NCI-H748 (cell line): ENCODE measurements around the gene KLK1.
"Not testable (repeated sequence)": the region's sequence is repeated elsewhere in the genome, so short reads cannot be mapped to it uniquely, and the experiment has no call there.

Source experiments
- DNase-seq: peaks from one replicate; lab custom pipeline; 2025; ENCODE audit not compliant: unreplicated experiment; lab: John Stamatoyannopoulos, UW

KLK1 gene

DNA sequence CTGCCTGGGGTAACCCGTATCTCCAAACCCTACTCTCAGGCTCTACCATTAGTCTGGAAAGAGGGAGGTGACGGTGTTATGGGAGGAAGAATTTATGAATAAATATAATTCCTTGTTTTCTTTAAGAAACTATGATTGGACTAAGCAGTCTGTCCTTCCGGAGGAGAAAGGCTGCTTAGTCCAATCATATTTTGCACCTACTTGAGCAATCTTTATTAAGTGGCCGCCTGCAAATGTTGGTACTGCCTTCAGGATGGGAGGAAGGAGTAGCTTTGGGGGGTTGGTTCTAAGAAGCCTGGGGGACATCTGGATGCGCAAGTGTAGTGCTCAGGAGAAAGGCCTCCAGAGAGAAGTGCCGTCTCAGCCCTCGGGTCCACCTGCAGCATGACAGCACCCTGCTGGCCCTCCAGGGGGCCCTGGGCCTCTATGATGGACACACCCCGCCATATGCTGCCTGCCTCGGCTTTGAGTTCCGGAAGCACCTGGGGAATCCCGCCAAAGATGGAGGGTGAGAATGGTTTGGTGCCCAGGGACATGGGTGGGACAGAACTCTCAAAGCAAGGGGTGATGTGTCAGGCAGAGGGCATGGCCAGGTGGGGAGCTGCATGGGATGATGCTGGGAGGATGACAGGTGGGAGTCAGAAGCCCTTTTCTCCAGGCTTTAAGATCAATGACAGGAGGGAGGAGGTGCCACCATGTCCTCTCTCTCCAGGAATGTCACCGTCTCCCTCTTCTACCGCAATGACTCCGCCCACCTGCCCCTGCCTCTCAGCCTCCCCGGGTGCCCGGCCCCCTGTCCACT is 29.3 kb downstream of the KLK1 start:
- DNase-seq, result peak; percentile 63

DNA sequence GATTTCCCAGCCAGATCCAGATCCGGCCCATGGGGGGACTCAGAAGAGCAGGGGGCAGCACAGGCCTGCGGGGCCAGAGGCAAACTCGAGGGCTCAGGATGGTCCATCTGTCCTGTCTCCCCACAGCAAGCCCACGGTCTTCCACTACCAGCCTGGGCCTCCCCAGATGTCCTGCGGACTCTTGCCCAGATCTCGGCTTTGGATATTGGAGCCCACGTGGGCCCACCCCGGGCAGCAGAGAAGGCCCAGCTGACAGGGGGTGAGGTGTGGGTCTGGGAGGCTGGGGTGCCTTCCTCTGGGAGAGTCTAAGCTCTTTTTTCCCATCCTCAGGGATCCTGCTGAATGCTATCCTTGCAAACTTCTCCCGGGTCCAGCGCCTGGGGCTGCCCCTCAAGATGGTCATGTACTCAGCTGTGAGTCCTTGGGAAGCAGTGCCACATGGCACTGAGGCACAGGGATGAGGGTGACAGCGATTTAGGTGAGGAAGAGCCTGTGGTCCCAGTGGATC is 30.0 kb downstream of the KLK1 start:
- DNase-seq, result no peak

DNA sequence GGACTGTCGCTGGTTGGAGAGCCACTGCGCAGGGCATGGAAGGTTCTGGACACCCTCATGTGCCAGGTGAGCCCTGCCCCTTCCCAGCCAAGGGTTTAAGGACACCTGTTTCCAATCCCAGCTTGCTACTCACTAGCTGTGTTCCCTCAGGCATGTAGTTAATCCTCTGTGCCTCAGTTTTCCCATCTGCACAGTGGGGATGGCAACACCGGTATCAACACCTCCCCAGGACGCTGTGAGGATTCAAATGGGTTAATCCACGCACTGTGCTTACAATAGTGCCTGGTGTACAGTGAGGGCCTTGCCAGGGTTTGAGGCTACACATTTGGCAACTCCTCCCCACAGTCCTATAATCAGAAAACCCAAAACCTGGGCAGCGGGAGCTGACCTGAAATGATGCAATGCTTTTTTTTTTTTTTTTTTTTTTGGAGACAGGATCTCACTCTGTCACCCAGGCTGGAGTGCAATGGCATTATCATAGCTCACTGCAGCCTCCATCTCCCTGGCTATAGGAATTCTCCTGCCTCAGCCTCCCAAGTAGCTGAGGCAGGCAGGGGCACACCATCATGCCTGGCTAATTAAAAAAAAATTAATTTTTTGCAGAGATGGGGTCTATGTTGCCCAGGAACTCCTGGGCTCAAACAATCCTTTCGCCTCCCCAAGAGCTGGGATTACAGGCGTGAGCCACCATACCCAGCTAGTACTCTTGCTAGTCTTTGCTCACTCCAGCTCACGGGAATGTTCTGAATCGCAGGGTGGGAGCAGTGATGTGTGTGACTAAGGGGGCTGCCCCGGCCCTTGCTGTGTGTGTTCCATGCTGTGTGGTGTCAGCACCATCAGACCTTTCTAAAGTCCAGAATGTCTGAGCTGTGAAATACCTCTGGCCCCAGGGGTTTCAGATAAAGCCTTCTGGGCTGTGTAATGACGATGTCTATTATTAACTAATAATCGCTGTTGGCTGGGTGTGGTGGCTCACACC is 31.0 kb downstream of the KLK1 start:
- no peak for DNase-seq

DNA sequence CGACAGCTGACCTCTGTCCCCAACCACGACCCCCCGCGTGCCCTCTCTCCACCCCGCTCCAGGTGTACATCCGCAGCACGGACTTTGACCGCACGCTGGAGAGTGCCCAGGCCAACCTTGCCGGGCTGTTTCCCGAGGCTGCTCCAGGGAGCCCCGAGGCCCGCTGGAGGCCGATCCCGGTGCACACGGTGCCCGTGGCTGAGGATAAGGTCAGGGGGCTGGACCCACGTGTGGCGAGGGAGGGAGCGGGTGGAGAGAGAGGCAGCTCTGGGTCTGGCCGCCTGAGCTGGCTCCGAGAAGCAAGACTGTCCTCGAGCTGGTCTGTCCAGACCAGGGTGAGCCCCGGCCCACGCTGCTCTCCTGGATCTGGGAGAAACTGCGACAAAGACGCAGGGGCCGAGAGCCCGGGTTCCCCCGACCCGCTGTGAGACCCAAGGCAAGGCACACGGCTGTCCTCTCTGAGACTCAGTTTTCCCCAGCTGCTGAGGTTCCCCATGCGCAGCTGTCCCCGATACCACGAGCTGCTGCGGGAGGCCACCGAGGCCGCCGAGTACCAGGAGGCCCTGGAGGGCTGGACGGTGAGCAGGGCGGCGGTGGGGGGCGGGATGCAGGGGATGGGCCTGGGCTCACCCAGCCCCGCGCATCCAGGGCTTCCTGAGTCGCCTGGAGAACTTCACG is 31.9 kb downstream of the KLK1 start:
- DNase-seq, result peak; percentile 22

DNA sequence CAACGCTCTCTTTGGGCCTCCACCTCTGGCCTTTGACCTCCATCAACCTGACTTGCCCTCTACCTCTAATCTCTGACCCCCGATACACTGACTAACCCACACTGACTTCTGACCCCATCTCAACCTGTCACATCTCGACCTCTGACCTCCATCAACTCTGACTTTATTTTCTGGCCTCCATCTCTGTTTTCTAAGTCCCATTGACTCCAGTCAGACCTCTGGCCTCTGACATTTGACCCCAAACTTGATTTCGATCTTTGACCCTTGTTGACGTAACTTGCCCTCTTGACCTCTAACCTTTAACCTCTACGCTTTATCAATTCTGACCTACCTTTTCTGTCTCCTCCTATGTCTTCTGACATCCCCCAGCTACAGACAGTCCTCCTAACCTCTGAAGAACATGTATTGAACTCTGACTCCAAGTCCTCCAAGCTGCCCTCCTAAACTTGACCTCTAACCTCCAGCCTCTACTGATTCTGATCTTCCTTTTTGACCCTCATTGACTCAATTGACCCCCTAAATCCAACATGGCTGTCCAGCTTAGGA is 32.6 kb downstream of the KLK1 start:
- DNase-seq, result no peak

DNA sequence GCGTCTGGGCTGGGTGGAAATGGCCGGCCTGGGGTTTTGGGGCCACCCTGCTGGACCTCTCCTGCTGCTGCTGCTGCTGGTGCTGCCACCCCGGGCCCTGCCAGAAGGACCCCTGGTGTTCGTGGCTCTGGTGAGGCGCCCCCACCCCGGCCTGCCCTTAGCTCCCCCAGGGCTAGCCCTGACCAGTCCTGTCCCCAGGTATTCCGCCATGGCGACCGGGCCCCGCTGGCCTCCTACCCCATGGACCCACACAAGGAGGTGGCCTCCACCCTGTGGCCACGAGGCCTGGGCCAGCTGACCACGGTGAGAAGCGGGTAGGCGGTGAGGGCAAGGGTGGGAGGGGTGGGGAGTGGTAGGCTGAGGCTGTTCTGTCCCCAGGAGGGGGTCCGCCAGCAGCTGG is 33.2 kb downstream of the KLK1 start, which contains the start of gene ACP4:
Gene ACP4 (plus strand): TSS at position 20 of the 400 bp plus-strand sequence. CDS start 0 bp downstream, at position 20.
- no peak for DNase-seq

DNA sequence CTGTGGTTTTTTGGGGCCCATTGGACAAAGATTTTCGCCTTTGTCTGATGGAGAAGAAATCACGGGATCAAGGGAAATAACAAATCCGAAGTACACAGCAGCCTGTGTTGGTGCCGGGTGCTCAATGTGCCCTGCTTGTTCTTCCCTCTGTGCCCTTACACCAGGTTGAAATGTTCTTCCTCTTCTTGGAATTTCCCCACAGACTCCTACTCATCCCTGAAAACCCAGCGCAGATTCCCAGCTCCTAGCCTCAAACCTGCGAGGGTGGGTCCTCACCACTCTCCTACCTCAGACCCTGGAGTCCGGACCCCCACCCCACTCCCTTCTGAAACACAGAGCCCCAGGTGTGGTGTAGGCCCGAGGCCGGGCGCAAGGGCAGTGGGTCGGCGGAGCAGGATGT is 38.3 kb downstream of the KLK1 start:
- DNase-seq, result no peak

DNA sequence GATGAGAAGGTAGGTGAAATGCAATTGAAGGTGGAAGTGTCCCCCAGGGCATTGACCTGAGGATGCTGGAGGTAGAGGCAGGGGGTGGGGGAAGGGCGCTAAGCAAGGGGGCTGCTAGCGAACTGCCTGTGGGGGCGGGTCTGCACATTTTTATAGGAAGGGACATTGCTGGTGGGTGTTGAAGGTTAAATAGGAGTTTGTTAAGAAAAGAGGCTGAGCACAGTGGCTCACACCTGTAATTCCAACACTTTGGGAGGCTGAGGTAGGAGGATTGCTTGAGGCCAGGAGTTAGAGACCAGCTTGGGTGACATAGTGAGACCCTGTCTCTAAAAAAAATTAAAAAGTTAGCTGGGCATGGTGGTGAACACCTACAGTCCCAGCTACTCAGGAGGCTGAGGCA is 38.9 kb downstream of the KLK1 start:
- DNase-seq, result no peak

DNA sequence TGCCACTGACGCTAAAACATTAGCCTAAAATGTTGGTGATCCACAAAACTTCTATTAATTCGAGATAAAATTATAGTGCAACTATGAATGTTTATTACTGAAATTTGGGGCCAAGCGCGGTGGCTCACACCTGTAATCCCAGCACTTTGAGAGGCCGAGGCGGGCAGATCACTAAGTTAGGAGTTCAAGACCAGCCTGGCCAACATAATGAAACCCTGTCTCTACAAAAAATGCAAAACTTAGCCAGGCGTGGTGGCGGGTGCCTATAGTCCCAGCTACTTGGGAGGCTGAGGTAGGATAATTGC is 39.8 kb downstream of the KLK1 start:
- DNase-seq, result not testable (repeated sequence)

DNA sequence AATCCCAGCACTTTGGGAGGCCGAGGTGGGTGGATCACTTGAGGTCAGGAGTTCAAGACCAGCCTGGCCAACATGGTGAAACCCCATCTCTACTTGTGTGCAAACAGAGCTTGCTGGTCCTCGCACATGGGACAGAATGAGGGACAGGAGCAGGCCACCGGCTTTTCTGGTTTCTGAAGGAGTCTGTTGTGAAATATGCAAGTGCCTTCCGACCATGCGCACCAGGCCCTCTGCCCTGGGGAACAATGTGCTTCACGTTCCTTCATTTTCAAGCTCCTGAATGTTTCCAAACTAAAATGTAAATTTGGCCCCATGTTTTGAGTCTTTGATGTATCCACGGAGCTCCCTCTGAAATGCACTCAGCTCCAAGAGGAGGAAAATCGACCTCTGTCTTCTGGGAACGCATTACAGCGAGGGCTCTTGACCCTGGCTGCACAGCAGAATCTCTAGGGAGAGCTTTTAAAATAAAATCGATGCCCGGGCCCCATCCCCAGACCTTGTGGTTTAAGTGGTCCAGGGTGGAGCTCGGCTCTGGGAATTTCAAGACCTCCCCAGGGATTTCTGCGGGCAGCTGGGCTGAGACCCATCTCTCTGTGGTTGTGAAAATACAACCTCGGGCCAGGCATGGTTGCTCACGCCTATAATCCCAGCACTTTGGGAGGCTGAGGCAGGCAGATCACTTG is 42.7 kb downstream of the KLK1 start:
- no peak for DNase-seq

DNA sequence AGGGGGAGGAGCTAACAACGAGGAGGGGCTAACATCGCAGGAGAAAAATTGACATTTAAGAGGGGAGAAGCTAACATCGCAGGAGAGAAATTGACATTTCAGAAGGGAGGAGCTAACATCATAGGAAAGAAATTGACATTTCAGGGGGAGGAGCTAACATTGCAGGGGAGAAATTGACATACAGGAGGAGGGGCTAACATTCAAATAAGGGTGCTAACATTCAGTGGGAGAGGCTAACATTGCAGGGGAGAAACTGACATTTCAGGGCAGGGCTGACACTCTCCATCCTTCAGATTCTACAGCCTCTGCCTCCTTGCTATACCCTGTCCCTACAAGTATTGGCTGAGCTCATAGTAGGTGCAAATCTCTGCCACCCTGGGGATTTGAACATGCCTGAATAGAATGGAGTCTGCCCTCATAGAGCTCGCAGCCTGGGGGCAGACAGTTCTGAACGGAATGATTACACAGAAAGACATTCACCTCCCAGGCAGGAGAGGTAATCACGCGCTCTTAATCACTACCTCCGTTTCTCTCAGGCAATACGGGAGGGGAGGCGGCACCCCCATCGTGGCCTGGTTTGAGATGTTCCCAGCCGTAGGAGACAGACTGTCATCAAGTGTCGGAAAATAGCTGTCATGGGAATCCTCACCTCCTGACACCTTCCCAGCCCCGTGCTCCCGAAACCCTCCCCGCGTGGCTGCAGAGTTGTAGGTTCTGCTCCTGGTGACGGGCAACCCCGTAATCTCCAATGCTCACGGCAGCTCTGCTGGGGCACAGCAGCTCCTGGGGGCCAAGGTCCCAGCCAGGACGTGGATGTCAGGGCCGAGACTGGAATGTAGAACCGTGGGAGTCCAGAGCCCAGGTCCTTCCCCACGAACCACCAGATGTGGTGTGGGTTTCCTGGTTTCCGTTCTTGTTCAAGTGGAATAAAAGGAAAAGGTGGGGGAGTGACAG is 43.8 kb downstream of the KLK1 start:
- DNase-seq, result peak; percentile 17

DNA sequence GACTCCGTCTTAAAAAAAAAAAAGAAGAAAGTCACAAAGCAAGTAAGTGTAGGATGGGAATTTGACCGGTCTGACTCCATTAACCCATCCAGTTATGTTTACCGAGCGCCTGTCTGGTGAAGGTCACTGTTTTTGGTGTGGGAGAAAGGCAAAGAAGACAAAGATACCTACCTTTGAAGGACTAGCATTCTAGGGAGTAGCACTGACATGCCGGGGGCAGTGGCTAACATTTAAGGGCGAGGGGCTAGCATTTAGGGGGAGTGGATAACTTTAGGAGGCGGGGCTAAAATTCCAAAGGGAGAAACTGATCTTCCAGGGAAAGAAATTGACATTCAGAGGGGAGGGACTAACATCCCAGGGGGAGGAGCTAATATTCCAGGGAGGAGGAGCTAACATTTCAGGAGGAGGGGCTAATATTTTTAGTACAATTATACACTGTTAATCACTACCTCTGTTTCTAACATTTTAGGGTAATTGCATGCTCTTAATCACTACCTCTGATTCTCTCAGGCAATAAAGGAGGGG is 44.6 kb downstream of the KLK1 start:
- no peak for DNase-seq

DNA sequence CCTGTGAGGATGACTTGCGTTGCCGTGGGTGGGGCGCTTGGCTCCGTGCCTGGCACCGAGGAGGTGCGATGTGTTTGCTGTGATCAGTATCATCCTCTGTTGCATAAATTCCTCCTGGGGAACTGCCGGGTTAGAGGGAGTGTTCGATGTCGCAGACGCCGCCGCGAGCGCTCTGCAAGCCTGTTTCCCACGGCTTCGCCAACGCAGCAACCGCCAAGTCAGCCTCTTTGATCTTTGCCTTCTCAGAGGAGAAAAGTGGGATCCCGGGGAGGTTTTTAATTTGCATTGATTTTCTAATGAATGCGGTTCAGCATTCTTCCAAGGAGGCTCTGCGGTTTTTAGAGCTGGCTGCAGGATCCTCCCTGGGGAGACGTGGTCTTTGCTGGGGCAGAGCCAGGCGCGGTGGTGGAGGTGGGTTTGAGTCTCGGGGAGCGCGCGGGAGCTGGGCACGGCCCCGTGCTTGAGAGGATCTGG is 45.7 kb downstream of the KLK1 start:
- peak; percentile 60 for DNase-seq

DNA sequence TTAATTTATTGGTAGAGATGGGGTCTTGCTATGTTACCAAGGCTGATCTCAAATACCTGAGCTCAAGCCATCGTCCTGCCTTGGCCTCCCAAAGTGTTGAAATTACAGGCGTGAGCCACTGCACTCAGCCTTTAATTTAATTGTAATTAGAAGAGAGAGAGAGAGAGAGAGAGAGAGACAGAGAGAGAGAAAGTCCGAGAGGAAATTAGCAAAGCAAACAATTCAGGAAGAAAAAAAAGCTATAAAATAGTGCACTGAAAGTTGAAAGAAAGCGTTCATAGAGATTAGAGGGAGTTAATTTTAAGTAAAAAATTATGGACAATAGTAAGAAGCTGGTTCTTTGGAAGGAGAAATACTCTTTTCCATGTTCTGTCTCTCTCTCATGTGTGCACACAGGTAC is 46.3 kb downstream of the KLK1 start:
- DNase-seq, result no peak

DNA sequence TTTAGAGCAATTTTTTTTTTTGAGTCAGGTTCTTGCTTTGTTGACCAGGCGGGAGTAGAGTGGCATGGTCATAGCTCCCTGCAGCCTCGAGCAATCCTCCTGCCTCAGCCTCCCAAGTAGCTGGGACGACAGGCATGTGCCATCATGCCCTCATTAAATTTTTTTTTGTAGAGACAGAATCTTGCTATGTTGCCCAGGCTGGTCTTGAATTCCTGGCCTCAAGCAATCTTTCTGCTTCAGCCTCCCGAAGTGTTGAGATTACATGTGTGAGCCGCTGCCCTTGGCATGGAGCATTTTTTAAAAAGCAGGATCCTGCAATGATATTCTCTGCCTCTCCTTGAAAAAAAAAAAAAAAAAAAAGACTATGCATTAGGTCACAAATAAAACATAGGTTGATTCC is 47.5 kb downstream of the KLK1 start:
- DNase-seq, result no peak

DNA sequence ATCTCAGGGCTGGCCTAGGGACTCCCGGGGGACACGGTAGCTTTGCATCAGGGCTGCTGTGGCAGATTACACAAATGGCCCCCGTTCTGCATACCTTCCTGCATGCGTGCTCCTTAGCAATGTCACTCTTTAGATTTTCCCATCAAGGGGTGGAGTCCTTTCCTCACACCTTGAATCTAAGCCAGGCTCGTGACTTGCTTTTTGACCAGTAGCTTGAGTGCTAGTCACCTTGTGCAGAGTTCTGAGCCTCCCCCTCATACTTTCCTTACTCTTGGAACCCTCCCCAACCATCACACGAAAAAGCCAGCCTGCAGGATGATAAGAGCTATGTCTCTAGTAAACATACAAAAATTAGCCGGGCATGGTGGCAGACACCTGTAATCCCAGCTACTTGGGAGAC is 50.1 kb downstream of the KLK1 start:
- DNase-seq, result not testable (repeated sequence)

DNA sequence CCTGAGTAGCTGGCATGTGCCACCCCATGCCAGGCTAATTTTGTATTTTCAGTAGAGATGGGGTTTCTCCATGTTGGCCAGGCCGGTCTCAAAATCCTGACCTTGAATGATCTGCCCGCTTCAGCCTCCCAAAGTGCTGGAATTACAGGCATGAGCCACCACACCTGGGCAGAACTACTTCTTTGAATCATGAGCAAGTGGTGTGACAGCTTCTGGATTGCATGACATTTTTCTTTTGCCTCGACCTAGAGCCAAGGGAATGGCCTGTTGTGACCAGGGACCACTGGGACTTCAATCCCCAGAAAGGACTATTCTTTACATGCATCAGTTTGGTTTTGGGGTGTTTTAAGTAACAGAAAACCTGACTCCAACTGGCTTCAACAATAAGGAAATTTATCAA is 50.7 kb downstream of the KLK1 start:
- DNase-seq, result not testable (repeated sequence)

DNA sequence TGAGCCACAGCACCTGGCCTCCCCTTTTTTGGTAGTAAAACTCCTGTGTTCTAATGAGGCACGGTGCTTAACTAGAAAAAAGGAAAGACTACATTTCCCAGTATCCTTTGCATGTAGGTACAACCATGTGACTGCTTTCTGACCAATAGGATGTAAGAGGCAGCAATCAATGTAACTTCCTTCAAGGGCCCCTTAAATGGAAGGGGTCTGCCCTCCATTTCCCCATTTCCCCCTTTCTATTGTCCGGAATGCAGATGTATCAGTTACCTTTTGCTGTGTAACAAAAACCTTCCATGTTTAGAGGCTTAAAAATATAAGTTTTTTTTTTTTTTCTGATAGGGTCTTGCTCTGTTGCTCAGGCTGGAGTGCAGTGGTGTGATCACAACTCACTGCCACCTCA is 51.1 kb downstream of the KLK1 start:
- peak; percentile 11 for DNase-seq

DNA sequence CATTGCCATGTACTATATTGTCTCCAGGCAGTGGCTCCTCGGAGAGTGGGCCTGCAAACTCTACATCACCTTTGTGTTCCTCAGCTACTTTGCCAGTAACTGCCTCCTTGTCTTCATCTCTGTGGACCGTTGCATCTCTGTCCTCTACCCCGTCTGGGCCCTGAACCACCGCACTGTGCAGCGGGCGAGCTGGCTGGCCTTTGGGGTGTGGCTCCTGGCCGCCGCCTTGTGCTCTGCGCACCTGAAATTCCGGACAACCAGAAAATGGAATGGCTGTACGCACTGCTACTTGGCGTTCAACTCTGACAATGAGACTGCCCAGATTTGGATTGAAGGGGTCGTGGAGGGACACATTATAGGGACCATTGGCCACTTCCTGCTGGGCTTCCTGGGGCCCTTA is 52.7 kb downstream of the KLK1 start:
- DNase-seq, result no peak
